NCI-H1694 treated with DMSO at 0.1 percent for 48 hours (cell line): ENCODE measurements around the gene PLIN5.
"Not testable (repeated sequence)": the region's sequence is repeated elsewhere in the genome, so short reads cannot be mapped to it uniquely, and the experiment has no call there.

Source experiments
- DNase-seq: peaks from one replicate; lab custom pipeline; 2025; lab: John Stamatoyannopoulos, UW

Gene PLIN5

DNA sequence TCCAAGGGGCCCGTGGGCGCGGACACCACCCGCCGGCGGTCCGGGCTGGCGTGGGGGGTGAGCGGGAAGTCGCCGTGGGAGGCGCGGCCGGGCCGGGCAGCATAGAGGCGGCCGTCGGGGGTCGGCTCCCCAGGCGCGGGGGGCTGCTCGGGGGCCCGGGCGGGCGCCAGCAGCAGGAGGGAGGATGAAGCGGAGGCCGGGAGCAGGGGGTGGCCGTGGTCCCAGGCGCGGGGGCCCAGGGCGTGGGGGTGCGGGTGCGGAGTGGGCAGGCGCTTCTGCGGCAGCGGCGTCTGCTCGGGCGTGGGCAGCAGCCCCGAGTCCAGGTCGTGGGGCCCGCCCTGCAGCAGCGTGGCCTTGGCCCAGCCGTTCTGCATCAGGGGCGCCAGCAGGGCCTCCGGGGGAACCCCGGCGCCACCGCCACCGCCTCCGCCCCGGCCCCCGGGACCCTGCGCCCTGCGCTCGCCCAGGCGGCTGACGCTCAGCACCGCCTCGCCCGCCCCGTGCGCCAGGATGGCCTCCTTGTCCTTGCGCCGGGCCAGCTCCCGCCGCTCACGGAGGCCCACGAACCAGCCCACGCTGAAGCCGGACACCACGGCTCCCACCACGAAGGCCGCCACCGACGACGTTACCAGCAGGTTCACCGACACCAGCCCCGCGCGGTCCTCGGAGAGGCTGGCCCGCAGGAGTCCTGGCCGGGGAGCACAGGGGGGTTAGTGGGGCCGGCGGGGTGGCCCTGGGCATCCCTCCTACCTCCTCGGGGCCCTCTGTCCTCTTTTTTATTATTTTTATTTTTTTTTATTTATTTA is 9.0 kb upstream of the PLIN5 start:
- no peak for DNase-seq

- no peak for DNase-seq
These were observed 8.1 kb upstream of the PLIN5 start for GRCh38 chr19:4542896-4543841.

GRCh38 chr19:4541806-4542145 is 6.8 kb upstream of the PLIN5 start:
- not testable (repeated sequence) for DNase-seq

GRCh38 chr19:4541114-4541805 is 6.2 kb upstream of the PLIN5 start:
- DNase-seq = no peak

DNA sequence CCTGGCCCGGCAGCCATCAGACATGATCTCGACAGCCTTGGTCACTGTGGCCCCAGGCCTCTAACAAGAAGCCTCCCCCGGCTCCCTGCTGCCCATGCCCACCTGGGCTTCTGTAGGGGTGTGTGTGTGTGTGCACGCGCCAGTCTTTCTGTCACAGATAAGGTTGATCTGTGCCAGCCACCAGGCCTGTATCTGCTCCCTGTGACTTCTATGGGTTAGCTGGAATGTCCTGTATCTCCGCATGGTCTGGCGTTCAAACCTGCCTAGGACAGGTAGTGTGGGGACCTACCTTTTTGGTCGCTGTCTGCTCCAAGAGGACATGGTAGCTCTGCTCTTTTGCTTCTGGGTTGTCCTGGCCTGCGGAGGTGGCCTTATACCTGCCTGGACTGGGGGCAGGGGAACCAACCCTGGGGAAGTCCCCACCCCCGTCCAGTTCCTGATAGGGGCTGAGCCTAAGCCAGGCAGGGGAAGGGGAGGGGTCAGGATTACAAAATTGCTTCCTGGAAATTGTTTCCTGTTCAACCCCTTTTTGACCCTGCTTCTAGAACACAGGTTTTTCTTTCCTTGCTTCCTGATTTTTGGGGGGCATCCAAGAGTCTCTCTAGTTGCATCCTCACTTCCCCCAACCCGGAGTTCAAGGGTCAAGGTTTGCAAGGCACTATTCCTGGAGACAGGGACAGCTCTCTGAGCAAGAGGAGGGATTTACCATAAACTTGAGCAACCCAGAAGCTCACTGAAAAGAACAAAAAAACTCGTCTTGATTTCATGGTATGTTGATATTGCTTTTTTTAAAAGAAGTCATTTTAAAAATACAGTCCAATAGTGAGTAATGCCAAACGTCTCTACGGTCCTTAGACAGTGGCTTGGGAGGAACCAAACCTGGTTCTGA is 4.9 kb upstream of the PLIN5 start, which contains the start of gene LRG1:
Gene LRG1, minus strand, starts transcription at position 344 of the 889 bp plus-strand sequence. Its CDS starts 23 bp downstream, at position 321.
- DNase-seq = no peak

DNA sequence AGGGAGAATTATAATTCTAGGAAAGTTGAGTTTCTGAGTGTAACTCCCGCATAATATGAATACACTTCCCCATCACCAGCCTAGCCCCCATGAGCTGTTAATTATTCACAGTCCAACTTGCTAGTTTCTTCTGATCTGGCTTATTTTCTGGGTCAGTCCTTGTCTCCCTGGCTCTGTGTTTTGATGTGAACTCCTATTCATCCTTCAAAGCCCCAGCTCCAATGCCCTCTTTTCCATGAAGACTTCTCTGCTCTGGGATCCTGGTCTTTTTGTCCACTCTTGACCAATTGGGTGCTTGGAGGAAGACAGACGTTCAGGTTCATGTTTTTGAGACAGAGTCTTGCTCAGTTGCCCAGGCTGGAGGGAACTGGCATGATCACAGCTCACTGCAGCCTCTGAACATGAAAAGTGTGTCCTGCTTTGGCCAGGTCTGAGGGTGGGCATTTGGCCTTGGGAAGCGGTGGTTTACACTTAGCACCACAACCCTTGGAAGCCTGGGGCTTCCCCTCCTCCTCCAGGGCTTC is 4.2 kb upstream of the PLIN5 start:
- no peak for DNase-seq

DNA sequence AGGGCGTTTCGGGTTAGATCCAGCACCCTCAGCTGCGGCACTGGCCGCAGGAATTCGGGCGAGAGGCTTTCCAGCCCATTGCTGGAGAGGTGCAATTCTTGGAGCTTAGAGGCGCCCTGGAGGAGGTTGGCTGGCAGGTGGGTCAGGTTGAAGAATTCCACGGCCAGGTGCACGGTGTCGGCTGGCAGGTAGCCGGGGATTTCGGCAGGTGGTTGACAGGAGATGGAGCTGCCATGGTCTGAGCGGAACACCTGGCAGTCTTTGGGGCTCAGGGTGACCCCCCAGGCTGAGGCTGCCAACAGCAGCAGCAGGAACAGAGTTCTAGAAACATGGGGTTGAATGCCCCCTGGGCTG is 3.6 kb upstream of the PLIN5 start:
- no peak for DNase-seq

DNA sequence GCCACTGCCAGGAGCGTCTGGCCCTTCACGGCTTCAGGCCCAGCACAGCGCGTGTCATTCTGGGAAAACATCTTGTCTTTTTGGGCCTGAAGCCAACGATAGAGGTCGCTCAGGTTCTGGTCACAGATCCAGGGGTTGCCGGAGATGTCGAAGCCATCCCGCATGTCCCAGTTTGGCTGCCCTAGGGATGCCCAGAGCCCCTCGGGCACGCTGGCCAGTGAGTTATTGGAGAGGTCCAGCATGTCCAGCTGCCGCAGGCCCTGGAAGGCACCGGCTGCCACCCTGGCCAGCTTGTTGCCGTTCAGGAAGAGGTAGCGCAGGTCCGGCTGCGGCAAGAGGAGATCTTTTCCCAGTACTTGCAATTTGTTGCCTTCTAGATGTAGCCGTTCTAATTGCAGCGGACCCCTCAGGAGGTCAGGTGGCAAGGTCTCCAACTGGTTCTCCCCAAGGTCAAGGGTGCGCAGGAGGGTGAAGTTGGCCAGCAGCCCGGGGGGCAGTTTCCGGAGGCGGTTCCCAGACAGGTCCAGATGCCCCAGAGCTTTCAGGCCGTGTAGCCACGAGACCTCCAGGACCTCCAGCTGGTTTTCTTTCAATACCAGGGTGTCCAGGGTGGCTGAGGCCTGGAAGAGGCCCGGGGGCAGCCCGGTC is 3.1 kb upstream of the PLIN5 start:
- DNase-seq = no peak

DNA sequence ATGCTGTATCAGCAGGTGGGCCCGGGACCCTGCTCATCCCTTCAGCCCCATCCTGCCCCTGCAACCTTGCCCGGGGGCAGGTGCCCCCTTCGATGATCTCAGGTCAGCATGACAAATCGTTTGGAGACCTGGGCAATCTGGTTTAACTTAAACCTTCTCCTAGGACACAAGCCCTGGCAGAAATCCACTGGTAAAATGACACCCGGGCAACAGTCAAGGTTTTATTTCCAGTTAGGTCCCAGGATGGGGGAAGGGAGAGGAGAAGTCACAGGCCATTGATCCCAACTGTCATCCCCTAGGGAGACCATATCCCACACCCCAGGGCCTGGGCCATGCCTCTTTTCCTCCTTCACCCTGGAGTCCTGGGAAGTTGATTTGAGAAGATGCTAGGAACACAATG is 1.8 kb upstream of the PLIN5 start:
- DNase-seq = no peak

- no peak for DNase-seq
These were observed 1.1 kb downstream of the PLIN5 start for GRCh38 chr19:4533835-4534424.

GRCh38 chr19:4533334-4533733 is 1.7 kb downstream of the PLIN5 start:
- no peak for DNase-seq

DNA sequence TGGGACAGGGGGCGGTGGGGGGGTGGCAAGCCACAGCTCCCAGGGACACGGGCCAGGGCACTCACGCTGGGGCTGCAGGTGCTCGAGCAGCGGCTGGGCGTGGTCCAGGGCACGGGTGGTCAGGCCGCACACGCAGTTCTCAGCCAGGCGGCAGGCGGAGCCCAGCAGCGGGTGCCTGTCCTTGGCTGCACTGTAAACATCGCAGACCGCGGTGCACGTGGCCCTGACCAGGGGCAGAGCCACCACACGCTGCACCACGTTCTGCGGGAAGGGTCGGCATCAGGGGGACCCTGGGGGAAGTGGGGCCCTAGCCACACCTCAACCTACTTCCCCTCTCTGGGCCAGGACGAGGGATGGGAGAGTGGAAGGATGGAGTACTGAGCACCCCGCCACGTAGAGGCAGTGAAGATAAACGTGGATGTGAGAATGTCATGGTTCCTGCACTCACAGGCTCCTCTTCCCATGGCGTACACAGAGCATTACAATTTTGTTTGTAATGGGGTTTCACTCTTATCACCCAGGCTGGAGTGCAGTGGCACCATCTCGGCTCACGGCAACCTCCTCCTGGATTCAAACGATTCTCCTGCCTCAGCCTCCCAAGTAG is 3.4 kb downstream of the PLIN5 start:
- DNase-seq = no peak

GRCh38 chr19:4529924-4530522 is 5.0 kb downstream of the PLIN5 start:
- no peak for DNase-seq

- DNase-seq = no peak
These were observed 6.2 kb downstream of the PLIN5 start for GRCh38 chr19:4528843-4529242.

DNA sequence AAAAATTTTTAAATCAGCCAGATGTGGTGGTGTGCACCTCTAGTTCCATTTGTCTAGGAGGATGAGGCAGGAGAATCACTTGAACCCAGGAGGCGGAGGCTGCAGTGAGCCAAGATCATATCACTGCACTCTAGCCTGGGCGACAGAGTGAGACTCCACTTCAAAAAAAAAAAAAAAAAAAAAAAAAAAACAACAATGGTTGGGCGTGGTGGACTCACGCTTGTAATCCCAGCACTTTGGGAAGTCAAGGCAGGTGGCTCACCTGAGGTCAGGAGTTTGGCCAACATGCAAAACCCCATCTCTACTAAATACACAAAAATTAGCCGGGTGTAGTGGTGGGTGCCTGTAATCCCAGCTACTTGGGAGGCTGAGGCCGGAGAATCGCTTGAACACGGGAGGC is 7.6 kb downstream of the PLIN5 start:
- DNase-seq = not testable (repeated sequence)

DNA sequence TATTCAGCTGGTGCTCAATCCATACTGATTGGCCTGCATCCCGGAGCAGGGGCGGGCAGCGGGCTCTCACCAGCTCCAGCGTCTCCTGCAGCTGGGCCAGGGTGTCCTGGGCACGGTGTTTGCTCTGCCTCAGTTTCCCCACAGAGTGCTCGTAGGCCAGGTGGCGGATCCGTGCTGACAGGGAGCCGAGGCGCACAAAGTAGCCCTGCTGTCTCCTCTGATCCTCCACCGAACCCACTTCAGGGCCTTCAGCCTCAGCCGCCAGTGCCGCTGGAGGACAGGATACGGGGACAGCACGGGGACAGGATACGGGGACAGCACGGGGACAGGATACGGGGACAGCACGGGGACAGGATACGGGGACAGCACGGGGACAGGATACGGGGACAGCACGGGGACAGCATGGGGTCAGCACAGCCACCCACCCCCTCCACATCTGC is 9.4 kb downstream of the PLIN5 start:
- no peak for DNase-seq

DNA sequence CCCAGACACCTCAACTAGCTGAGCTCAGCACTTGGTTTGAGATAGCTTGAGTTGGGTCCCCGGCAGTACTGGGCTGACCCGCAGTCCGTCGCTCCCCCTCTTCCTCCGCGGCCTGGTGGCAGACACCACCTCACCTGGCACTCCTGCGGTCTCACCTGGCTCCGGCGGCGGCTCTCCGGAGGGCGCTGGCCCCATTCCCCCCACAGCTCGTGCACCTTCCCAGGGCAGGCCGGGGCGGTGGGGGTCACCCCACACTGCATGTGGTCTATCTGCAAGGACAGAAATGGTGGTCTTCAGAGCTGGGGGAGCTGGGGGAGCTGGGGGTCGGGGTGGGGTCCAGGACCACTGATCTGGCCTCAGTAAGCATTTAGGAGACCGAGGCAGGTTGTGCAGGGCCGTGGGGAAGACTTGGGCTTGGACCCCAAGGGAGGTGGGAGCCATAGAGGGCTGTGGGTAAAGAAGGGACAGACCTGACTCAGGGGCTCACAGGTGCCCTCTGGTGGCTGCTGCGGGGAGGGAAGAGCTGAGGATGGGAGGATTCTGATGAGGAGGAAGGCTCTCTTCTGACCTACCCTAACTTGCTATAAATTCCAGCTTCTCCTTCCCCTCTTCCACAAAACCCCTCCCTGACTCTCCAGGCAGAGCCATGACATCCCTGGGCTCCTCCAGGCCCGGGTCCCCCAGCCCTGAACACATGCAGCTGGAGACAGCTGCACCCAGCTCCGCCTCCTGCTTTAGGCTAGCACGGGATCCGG is 10.0 kb downstream of the PLIN5 start:
- DNase-seq = no peak

DNA sequence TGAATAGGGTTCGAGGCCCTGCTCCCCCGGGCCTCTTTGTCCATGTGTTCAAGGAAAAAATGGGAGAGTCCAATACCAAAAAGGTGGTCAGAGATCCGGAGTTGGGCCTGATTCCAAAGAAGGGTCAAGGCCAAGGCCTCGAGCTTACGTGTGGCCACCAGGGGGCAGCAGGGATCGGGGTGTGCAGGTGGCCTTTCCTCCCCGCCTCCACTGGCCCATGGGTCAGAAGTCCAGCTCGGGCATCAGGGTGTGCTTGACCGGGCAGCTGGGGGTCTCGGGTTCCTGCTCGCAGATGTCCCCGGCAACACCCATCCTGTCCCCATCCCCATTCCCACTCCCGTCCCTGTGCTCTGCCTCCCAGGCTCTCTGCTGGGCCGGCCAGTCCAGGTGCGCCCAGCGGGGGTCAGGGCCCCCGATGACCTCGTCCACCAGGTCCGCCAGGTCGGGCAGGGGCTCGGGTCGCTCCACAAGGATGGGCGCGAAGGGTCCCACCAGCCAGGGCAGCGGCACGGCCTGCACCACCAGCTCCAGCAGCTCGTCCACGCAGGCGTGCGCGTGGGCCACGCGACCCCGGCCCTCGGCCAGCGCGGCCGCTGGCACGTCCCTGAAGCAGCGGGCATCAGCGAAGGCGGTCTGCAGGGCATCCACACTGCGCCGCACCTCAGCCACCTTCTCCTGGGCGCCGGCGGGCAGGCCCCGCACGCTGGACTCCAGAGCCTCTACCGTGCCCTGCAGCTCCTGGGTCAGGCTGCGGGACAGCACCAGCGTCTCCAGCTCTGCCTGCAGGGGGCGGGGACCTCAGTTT is 11.5 kb downstream of the PLIN5 start:
- DNase-seq = no peak
